ENCODE data around the gene C11orf97.

- TF ChIP-seq CTCF (IDR thresholded peaks at IDR 0.05; ENCODE audit: low read length) (no peak), EZH2 (optimal IDR thresholded peaks at IDR 0.05; ENCODE audit: low read depth, low read length) (no peak)
Measured at GRCh38 chr11:94553938-94554337, 41.7 kb downstream of the C11orf97 start.

Measured in MM.1S (cell line).